Choroid plexus epithelial cell (primary cell): ENCODE measurements around the gene CELF4.

Source experiments
- DNase-seq: peaks from one replicate; pipeline ENCODE4 v3.0.0-alpha.2; 2010; ENCODE audit warnings: low read depth
- H3K4me3 ChIP-seq: 2 replicates; pipeline ENCODE4 v1.5.1; 2011; ENCODE audit warnings: low read depth, mild to moderate bottlenecking, control low read depth, low read length, moderate library complexity
- TF ChIP-seq, protein P1 (sequence below): conservative IDR thresholded peaks from 2 replicates; pipeline ENCODE4 v1.5.1; 2011; ENCODE audit warnings: low read depth, mild to moderate bottlenecking, control low read depth, inconsistent platforms, low read length, moderate library complexity

Gene CELF4

DNA sequence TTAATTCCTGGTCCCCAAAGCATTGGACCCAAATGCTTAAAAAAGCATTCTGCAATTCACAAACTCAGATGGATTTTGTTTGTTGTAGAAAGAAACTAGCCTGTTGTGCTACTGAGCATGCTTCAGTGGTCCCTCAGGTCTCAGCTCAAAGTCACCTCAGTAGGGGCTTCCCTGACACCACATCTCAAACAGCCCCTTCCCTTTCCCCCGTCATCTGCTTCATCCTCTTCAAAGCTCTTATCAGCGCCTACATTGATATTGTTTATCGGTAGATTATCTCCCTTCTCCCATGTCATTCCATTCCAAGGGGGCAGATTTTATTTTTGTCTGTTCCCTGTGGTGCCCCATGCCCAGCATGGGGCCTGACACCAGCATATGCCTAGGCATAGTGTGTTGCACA is 172.9 kb downstream of the CELF4 start:
- H3K4me3 ChIP-seq: no peak overlapping the region
- TF ChIP-seq, protein P1, sequence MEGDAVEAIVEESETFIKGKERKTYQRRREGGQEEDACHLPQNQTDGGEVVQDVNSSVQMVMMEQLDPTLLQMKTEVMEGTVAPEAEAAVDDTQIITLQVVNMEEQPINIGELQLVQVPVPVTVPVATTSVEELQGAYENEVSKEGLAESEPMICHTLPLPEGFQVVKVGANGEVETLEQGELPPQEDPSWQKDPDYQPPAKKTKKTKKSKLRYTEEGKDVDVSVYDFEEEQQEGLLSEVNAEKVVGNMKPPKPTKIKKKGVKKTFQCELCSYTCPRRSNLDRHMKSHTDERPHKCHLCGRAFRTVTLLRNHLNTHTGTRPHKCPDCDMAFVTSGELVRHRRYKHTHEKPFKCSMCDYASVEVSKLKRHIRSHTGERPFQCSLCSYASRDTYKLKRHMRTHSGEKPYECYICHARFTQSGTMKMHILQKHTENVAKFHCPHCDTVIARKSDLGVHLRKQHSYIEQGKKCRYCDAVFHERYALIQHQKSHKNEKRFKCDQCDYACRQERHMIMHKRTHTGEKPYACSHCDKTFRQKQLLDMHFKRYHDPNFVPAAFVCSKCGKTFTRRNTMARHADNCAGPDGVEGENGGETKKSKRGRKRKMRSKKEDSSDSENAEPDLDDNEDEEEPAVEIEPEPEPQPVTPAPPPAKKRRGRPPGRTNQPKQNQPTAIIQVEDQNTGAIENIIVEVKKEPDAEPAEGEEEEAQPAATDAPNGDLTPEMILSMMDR: no peak
- DNase-seq: no peak

DNA sequence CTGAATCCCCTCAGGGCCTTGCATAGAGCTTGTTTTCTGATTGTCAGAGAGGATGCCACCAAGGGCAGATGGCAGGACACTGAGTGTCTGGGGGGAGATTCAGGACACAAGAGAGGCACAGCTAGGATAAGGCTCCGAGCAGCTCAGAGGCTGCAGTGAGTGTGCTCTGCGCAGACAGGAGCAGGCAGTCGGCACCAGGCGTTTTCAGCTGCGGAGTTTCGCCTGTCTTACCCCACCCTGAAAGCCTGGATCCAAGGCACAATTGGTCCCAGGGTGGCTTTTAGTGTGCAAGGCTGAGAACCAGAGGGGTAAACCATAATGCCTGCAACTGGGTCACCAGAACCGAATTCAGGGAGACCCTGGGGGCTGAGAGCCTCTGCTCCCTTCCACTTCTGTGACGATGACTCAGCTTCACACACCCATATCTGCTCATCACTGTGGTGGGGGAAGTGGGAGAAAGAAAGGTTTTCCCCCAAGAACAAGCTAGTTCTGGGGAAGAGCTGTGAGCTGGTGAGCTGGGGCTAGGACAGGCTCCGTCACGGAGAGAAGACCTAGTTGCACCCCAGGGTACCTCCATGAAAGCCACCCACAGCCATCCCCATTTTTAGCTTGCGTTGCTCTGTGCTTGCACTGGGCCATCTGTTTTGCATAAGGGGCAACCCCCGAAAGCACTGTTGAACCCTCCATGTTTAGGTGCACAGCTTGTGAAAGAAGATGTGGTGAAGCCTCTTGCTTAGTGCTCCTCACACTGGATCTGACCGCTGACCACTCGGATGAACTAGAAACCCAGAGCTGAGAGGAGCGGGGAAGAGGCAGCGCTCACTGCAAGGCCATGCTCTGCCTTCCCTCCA is 173.7 kb downstream of the CELF4 start:
- no peak overlapping the region for H3K4me3 ChIP-seq
- TF ChIP-seq, protein P1: no peak
- DNase-seq: no peak

DNA sequence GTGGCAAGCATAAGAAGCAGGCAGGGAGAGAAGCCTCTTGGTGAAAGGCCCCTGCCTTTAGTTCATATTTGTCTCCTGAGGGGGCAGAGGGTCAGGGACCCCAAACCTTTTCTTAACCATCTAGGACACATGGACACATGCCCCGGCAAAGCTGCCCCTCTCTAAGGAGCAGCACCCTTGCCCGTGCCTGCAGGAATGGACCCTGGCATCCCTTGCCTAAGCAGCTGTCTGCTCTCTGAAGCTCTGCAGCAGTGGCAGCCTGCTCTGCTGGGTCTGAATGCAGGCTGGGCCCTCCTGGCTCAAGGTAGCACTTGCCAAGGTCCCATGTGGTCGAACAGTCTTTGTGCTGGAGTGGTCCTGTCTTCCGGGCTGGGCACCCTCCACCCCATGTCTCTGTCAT is 174.4 kb downstream of the CELF4 start:
- DNase-seq: no peak
- H3K4me3 ChIP-seq: no peak overlapping the region
- TF ChIP-seq, protein P1: no peak

DNA sequence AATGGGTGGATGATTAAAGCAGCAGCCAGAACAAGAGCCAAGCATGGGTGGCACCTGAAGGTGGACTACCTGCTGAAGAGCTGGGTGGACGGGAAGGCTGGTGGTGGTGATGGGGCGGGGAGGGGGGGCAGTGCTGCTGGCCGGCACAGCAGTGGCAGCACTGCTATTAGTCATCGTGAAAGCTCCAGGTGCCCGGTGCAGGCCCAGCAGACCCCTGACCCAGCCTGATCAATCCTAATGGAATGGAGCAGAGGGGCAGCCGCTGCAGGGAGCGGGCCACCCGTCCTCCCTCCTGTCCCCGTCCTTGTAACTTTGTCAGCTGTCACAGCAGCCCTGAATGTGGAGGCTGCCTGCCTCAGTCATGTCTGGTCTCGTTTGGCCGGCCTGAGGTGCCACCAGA is 174.9 kb downstream of the CELF4 start:
- no peak overlapping the region for H3K4me3 ChIP-seq
- no peak for DNase-seq
- TF ChIP-seq, protein P1: no peak

DNA sequence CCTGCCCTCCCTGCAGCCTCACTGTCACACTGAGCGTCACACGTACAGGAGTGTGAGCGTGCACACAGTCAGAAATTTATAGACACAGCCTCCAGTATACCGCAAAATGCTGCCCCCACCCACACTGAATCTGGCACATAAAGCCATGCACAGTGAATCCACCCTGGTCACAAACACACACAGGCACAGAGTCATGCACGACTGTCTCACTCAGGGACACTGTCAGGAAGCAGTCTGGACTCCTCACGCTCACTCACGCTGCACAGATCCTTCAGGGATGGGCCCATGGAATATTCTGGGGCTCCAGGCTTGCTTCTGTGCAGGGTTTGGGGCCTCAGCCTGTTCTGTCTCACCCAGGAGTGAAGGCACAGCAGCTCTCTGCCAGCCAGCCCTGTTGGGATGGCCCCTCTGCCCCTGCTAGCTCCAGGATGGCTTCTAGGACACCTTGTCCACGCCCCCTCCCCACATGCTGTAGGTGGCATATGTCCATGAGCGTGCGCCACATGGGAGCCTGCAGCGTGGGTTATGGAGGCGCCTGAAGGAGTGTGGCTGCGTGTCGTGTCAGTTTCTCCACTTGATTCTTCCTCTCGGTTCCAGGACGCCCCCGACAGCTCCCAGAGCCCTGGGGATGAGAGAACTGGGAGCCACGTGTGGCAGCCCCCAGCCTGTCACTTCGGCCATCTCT is 175.8 kb downstream of the CELF4 start:
- DNase-seq: no peak
- no peak overlapping the region for H3K4me3 ChIP-seq
- TF ChIP-seq, protein P1: no peak

DNA sequence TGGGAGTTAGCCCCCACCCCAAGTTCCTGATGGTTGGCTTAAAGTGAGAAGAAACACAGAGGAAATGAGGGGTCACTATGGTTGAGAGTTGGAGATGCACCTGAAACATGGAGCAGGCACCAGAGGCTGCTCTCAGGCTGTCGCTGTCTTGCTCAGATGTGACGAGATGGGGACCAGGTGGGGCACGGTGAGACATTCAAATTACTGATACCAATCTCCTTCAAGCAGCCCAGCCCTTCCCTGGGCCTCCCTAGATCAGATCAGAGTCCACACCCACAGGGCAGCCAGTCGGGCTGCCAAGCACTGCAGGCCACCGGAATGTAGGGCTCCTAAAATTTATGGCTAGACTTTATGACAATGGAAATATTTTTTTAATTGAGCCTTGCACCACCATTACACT is 176.6 kb downstream of the CELF4 start:
- no peak for DNase-seq
- TF ChIP-seq, protein P1: no peak
- H3K4me3 ChIP-seq: no peak overlapping the region

DNA sequence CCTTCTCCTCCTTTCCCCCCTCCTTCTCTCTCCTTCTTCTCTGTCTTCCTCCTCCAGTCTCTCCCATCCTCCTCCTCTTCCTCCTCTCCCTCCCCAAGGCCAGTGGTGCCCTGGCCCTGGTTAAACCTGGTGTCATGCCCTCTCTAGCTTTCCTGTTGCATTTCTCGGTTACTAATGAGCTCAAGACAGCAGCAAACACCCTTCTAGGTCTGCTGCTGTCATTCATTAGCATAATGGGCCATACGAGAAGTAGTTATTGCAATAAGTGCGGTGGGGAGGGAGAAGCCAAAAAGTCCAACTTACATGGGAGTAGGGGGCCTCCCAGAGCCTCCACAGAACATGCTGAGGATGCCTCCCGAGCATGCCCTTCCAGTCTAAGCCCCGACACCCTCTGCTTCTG is 177.2 kb downstream of the CELF4 start:
- DNase-seq: no peak
- H3K4me3 ChIP-seq: no peak overlapping the region
- TF ChIP-seq, protein P1: no peak
